HG03039 (cell line): Measurements from ENCODE around the gene C6orf136.
"Not testable (repeated sequence)": the region's sequence is repeated elsewhere in the genome, so short reads cannot be mapped to it uniquely, and the experiment has no call there.

Experiments
- ATAC-seq: cut with Tn5 transposase; IDR thresholded peaks from one replicate; pipeline ENCODE4 v1.9.1; 2021; ENCODE audit warnings: mild to moderate bottlenecking, moderate library complexity; ENCODE audit not compliant: unreplicated experiment

The C6orf136 gene

GRCh38 chr6:30655743-30656094, 8.8 kb downstream of the C6orf136 start:
- no peak for ATAC-seq

GRCh38 chr6:30656513-30656912, 9.6 kb downstream of the C6orf136 start:
- no peak for ATAC-seq

GRCh38 chr6:30657454-30657853, 10.5 kb downstream of the C6orf136 start:
- ATAC-seq = no peak

- ATAC-seq = not testable (repeated sequence)
Observed at GRCh38 chr6:30657922-30658321, 11.0 kb downstream of the C6orf136 start.

- no peak for ATAC-seq
Observed at GRCh38 chr6:30664994-30665767, 18.2 kb downstream of the C6orf136 start.

- not testable (repeated sequence) for ATAC-seq
Observed at GRCh38 chr6:30666300-30666699, 19.4 kb downstream of the C6orf136 start.

GRCh38 chr6:30670760-30671527, 24.0 kb downstream of the C6orf136 start:
- ATAC-seq = no peak

- peak; percentile 60 for ATAC-seq
Observed at GRCh38 chr6:30672445-30673253, 25.7 kb downstream of the C6orf136 start, which contains the start of gene DHX16. Gene DHX16 (minus strand): TSS chr6:30673006. CDS start chr6:30672841, 165 bp downstream.

GRCh38 chr6:30676660-30677285, 29.8 kb downstream of the C6orf136 start:
- no peak for ATAC-seq

- ATAC-seq = no peak
Observed at GRCh38 chr6:30678964-30679726, 32.2 kb downstream of the C6orf136 start.

- ATAC-seq = no peak
Observed at GRCh38 chr6:30679765-30680535, 33.0 kb downstream of the C6orf136 start.

GRCh38 chr6:30681766-30682142, 34.8 kb downstream of the C6orf136 start:
- ATAC-seq = no peak

GRCh38 chr6:30682143-30683117, 35.5 kb downstream of the C6orf136 start:
- ATAC-seq = no peak

GRCh38 chr6:30683183-30683979, 36.4 kb downstream of the C6orf136 start:
- no peak for ATAC-seq

GRCh38 chr6:30683980-30684338, 37.0 kb downstream of the C6orf136 start:
- ATAC-seq = no peak

- no peak for ATAC-seq
Observed at GRCh38 chr6:30684386-30685156, 37.6 kb downstream of the C6orf136 start.
